ENCODE results near the gene COL18A1. TPM values are rescaled to one million over a fixed set of nuclear protein-coding genes. Genes with fewer than 3 reads are reported as not detected.

COL18A1 gene
- polyA plus RNA-seq, 2 of the 4 experiments (the other 2 are of a cell fraction), result 17.3 to 88.4 TPM

DNA sequence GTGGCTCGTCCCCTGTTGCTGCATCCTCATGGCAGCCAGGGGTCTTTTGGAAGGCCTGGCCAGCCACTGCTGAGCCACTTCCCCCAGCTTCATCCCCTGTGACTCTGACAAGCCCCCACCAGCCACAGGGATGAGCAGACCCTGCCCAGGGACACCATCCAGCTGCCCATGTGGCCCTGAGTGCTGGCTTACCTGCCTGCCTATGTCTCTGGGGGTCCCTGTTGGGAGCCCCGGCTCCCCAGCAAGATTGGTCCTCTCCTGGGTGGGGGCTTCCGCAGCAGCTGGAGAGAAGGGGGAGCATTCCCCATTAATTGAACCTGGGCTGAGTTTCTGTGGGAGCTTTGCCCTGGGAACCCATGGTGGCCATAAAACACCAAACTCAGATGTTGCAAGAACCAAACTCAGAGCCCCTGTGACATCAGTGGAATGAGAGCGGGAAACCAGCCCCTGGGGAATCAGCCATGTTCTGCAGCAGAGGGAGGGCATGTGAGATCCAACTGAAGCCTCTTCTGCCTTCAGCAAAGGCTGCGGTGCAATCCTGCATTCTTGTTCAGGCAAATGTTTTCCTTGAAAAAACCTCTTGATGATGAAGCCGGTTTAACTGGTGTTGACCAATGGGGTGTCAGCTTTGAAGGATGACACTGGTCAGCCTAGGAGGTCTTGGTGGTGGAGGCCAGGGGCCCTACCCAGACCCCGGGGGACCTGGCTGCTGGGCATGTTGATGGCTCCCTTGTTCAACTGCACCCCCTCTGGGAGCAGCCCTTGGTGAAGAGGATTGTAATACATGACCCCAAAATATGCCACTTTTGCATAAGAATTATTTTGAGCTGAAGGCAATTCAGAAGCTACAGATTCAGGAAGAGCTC is 28.3 kb upstream of the COL18A1 start:
- ATAC-seq, result no peak
- no peak for DNase-seq (ENCODE audit: low read depth in 1 of 2, low spot score in 1 of 2)
- H3K9me3 ChIP-seq, result peaks cover 18% of the 10 kb centered on the region
- 82% methylated on average over 4 of the region's 7 CpGs for WGBS (ENCODE audit: missing lambda C conversion rate)
- no peak overlapping the region for H3K4me3 ChIP-seq
- H3K4me1 ChIP-seq, result peaks cover 12% of the 10 kb centered on the region
- CTCF ChIA-PET, result no interaction called here
- POLR2A ChIA-PET, result no interaction called here
- FAIRE-seq, result no peak
- TF ChIP-seq ESRRA (IDR thresholded peaks at IDR 0.05; ENCODE audit: borderline replicate concordance, low read length), result no peak
- TF ChIP-seq KDM1A (IDR thresholded peaks at IDR 0.05; ENCODE audit: low read depth), result no peak
- no peak for TF ChIP-seq RNF2 (IDR thresholded peaks at IDR 0.05; ENCODE audit: borderline replicate concordance, low read depth)
- TF ChIP-seq, protein P1, sequence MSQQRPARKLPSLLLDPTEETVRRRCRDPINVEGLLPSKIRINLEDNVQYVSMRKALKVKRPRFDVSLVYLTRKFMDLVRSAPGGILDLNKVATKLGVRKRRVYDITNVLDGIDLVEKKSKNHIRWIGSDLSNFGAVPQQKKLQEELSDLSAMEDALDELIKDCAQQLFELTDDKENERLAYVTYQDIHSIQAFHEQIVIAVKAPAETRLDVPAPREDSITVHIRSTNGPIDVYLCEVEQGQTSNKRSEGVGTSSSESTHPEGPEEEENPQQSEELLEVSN (IDR thresholded peaks at IDR 0.05; ENCODE audit: borderline replicate concordance, low read depth), result no peak
- no peak for TF ChIP-seq NFE2L2 (conservative IDR thresholded peaks at IDR 0.05; ENCODE audit: low read length)
- no peak for TF ChIP-seq CHD2 (IDR thresholded peaks at IDR 0.05; ENCODE audit: low read length, partially characterized antibody)
- no peak for TF ChIP-seq FOSB (CRISPR knock-in tag; IDR thresholded peaks at IDR 0.05)
- TF ChIP-seq, protein P2, sequence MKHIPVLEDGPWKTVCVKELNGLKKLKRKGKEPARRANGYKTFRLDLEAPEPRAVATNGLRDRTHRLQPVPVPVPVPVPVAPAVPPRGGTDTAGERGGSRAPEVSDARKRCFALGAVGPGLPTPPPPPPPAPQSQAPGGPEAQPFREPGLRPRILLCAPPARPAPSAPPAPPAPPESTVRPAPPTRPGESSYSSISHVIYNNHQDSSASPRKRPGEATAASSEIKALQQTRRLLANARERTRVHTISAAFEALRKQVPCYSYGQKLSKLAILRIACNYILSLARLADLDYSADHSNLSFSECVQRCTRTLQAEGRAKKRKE (CRISPR knock-in tag; IDR thresholded peaks at IDR 0.05; ENCODE audit: low read depth), result no peak
- TF ChIP-seq FOSL2 (IDR thresholded peaks at IDR 0.05), result no peak
- no peak for TF ChIP-seq FOSL2 (CRISPR knock-in tag; IDR thresholded peaks at IDR 0.05)
- no peak for TF ChIP-seq HOXA7 (CRISPR knock-in tag; IDR thresholded peaks at IDR 0.05)
- TF ChIP-seq CBX2 (IDR thresholded peaks at IDR 0.05; ENCODE audit: borderline replicate concordance, low read depth), result no peak
- TF ChIP-seq, protein P3, sequence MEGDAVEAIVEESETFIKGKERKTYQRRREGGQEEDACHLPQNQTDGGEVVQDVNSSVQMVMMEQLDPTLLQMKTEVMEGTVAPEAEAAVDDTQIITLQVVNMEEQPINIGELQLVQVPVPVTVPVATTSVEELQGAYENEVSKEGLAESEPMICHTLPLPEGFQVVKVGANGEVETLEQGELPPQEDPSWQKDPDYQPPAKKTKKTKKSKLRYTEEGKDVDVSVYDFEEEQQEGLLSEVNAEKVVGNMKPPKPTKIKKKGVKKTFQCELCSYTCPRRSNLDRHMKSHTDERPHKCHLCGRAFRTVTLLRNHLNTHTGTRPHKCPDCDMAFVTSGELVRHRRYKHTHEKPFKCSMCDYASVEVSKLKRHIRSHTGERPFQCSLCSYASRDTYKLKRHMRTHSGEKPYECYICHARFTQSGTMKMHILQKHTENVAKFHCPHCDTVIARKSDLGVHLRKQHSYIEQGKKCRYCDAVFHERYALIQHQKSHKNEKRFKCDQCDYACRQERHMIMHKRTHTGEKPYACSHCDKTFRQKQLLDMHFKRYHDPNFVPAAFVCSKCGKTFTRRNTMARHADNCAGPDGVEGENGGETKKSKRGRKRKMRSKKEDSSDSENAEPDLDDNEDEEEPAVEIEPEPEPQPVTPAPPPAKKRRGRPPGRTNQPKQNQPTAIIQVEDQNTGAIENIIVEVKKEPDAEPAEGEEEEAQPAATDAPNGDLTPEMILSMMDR (IDR thresholded peaks at IDR 0.05), result no peak
- TF ChIP-seq, protein P4, sequence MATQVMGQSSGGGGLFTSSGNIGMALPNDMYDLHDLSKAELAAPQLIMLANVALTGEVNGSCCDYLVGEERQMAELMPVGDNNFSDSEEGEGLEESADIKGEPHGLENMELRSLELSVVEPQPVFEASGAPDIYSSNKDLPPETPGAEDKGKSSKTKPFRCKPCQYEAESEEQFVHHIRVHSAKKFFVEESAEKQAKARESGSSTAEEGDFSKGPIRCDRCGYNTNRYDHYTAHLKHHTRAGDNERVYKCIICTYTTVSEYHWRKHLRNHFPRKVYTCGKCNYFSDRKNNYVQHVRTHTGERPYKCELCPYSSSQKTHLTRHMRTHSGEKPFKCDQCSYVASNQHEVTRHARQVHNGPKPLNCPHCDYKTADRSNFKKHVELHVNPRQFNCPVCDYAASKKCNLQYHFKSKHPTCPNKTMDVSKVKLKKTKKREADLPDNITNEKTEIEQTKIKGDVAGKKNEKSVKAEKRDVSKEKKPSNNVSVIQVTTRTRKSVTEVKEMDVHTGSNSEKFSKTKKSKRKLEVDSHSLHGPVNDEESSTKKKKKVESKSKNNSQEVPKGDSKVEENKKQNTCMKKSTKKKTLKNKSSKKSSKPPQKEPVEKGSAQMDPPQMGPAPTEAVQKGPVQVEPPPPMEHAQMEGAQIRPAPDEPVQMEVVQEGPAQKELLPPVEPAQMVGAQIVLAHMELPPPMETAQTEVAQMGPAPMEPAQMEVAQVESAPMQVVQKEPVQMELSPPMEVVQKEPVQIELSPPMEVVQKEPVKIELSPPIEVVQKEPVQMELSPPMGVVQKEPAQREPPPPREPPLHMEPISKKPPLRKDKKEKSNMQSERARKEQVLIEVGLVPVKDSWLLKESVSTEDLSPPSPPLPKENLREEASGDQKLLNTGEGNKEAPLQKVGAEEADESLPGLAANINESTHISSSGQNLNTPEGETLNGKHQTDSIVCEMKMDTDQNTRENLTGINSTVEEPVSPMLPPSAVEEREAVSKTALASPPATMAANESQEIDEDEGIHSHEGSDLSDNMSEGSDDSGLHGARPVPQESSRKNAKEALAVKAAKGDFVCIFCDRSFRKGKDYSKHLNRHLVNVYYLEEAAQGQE (IDR thresholded peaks at IDR 0.05), result no peak
- TF ChIP-seq RARB (CRISPR knock-in tag; IDR thresholded peaks at IDR 0.05), result no peak
- TF ChIP-seq ZFP36 (IDR thresholded peaks at IDR 0.05; ENCODE audit: borderline replicate concordance, partially characterized antibody), result no peak
- TF ChIP-seq EHF (CRISPR knock-in tag; IDR thresholded peaks at IDR 0.05), result no peak
- TF ChIP-seq, protein P5, sequence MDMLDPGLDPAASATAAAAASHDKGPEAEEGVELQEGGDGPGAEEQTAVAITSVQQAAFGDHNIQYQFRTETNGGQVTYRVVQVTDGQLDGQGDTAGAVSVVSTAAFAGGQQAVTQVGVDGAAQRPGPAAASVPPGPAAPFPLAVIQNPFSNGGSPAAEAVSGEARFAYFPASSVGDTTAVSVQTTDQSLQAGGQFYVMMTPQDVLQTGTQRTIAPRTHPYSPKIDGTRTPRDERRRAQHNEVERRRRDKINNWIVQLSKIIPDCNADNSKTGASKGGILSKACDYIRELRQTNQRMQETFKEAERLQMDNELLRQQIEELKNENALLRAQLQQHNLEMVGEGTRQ (IDR thresholded peaks at IDR 0.05), result no peak
- no peak for TF ChIP-seq CEBPB (IDR thresholded peaks at IDR 0.05)
- TF ChIP-seq JUN (IDR thresholded peaks at IDR 0.05), result no peak
- no peak for TF ChIP-seq NPAS2 (CRISPR knock-in tag; IDR thresholded peaks at IDR 0.05; ENCODE audit: borderline replicate concordance)
- H3K4me2 ChIP-seq, result no peak overlapping the region
- peak overlapping the region in 1 of 2 experiments; percentile 18; a peak in 1 of 6 replicates for H3K27ac ChIP-seq

All from A549 (cell line).